UCSD-AML1 (cell line): ENCODE measurements around the gene TMEM123.

Source experiments
- DNase-seq: peaks from one replicate; lab custom pipeline; 2025; ENCODE audit not compliant: unreplicated experiment; lab: John Stamatoyannopoulos, UW

The TMEM123 gene

DNA sequence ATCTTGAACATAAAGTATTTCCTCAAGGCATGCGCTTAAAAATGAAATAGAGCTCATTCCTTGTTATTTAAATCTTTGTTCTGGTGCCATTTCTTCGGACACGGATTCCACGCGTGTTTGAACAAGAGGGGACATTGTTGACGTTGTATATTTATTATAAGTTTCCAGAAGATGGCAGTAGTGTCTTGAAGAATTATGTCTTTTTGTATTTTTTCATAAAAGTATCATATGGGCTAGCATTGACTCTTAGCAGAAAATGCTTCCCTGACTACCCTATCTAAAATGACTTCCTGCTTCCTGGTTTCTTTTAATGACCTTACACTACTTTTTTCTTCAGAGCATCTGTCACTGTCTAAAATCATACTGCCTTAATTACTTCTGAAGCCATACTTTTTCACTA, 85.2 kb downstream of the TMEM123 start:
- no peak for DNase-seq

DNA sequence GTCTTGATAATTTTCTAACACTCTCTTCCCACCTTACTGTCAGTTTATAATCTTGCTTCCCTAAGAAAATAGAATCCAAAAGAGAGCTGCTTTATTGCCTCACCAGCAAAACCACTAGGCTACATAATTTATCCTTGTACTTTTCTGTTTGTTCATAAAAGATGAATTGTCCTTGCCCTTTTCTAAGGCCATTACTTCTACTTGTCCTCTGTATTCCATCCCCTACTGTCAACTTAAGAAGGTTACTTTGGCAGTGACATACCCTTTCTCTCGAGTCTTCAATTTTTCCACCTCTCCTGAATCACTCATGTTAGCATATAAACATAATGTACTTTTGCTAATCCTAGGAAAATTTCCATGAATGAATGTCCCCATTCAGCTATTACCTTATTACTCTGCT, 87.6 kb downstream of the TMEM123 start:
- no peak for DNase-seq

DNA sequence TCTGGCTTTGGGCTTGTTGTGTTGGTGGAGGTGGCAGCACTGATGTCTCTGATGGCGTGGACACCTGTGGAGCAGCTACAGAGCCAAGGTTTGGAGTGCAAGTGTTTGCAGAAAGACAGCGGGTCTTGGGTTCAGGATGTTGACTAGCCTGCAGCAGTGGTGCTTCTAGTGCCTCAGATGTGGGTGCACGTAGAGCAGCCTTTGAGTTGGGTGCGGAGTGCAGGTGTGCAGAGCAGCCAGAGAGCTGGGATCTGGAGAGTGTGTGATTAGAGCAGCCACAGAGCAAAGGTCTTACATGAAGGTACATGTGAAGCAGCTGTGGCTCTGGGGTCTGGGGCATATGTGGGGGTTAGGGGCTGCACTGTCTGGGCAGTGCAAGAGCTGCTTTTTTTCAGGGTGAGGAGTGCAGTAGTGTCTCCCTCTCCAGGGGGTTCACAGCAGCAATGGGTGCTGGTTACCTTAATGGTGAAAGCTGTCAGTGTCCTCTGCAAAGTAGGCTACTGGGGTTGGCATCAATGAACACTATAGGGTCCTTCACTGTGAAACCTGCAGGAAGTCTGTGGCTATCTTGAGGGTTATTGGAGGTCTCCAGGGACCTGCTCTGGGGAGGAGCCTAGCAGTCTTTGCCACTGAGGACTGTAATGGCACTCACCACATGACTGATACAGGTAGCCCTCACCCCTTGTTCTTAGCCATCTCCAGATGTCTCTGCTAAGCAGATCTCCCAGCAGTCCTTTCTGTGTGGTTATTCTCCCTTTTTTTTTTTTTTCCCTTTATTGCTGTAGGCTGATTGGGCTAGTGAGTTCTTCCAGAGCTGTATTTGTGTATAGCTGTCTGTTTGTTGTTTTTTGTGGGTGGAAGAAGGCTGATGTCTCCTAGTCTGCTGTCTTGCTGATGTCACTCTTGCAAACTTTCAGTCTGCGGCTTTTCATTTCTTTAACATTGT, 91.2 kb downstream of the TMEM123 start:
- peak; percentile 18 for DNase-seq

DNA sequence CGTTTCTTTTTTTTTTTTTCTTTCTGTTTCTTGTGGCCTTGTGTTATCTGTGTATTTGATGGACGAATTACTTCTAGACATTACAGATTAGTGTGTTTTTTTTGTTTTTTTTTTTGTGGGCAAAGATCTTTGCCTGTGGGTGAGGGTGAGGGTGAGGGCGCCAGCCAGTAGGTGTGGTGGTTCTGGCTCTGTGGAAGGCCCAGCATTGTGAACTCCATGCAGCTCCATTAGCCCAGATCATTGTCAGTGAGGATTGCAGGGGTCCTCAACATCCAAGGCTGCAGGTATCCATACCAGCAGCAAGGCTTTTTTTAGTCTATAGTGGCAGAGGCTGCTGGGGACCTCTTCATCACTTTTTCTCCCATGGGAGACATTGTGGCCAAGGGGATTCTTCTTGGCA, 91.9 kb downstream of the TMEM123 start:
- no peak for DNase-seq

DNA sequence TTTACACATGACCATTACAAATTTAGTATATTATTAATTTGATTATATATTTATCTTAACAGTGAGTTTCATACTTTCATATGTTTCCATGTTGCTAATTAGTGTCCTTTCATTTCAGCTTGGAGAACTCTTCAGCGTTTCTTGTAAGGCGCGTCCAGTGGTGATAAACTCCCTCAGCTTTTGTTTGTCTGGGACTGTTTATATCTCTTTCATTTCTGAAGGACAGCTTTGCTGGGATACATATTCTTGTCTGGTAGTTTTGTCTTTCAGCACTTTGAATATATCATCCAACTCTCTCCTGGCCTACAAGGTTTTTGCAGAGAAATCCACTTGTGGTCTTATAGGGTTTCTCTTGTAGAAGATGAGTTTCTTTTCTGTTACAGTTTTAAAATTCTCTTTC, 93.2 kb downstream of the TMEM123 start:
- no peak for DNase-seq

DNA sequence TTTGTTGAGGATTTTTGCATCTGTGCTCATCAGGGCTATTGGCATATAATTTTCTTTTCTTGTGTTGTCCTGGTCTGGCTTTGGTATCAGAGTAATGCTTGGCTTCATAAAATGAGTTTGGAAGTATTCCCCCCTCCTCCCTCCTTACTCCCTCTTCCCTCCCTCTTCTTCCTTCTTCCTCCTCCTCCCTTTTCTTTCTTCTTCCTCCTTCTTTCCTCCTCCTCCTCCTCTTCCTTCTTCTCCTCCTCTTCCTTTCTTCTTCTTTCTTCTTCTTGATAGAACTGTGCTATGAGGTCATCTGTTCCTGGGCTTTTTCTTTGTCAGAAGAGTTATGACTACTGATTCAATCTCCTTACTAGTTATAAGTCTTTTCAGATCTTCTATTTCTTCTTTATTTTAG, 95.4 kb downstream of the TMEM123 start:
- DNase-seq: no peak

DNA sequence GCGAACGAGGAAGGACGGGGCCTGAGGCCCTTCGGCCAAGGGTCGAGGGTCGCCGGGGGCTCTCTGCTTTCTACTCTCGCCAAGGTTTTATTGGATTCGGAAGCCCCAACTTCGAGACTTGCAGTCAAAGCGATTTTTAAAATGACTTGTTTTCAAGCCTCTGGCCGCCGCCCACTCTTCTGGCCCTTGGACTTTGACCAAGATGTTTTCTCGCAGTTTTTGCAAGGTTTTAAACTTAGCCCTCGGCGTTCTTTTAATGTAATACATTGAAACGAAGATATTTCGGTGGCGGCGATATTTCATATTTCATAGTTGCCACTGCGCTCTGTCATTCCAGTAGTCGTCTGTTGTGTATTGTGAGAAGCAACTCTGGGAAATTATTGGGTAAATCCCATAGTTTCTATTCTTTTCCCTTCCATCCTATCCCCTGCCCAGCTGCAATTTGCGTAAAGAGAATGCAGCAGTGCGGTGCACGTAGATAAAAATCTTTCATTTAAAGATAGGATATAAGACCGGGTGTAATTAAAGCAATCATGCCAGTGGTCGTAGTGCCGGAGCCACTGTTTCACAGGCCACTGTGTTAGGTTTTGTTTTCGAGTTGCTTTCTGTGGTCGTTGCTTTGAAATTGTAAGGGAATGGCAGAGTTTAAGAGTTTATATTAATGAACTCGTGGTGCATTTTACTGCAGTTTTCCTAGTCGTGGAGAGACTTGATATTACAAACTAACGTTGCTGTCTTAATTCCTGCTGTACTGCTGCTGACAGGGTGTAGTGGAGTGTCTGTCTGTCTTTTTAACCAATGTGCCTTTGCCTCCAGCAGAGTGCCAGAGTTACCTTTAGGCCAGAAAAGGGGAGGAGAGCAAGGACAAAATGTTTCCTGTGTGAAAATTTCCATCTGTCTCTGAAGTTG, 104.8 kb downstream of the TMEM123 start:
- DNase-seq: peak; percentile 11

DNA sequence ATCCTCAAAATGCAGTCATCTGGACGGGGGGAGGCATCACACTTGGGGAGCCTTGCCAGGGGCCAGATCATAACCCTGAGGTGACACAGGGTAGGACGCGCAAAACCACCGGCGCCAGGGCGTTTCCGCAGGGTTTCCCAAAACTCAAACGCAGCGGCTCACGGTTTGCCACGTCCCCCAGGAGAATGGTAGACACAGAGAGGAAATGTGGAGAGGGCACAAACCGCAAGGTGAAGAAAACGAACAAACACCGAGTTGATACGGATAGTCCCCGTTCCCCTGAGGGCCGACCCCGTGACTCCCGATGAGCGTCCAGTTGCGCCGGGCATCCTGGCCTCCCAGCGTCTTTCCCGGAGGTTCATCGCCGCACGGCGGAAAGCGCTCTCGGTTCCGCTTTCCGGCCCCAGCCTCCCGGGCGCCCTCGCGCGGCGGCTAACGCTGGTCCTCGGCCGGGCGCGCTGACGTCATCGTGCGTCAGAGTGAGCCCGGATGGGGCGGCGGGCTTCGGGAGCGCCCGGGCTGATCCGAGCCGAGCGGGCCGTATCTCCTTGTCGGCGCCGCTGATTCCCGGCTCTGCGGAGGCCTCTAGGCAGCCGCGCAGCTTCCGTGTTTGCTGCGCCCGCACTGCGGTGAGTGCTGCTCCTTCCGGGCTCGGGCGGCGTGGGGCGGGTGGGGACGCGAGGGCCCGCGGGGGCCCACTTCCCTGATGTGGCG, 105.7 kb downstream of the TMEM123 start, which contains the start of gene BIRC2:
Gene BIRC2, plus strand, starts transcription at position 467 of the 714 bp plus-strand sequence. CDS start 2,641 bp downstream, outside the sequence.
- DNase-seq: peak; percentile 97

DNA sequence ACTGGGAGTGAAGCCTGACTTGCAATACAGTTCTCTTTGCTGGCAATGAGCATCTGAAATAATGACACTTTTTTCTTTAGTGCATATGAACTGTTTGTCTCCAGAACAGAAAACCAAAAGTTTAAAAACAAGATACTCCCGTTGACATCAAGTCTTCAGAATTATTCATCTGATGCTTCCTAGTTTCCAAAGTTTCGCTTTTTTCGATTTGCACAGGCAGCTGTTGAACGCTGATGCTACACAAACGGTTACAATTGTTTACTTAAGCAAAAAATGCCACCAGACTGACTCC, 106.2 kb downstream of the TMEM123 start:
- no peak for DNase-seq
